SK-N-SH (cell line): ENCODE results near the gene RBP2. TPM values are rescaled to one million over a fixed set of nuclear protein-coding genes. Genes with fewer than 3 reads are reported as not detected.
A peak's percentile ranks its signal among the peaks of the same experiment; 100 is the strongest.

Experiments
- CTCF ChIA-PET: fragments of 300-600, 350-600 bp; formaldehyde crosslinking; extraction: SDS; loops from one replicate; lab custom pipeline; 2021; lab: Yijun Ruan, JAX
- POLR2A ChIA-PET: fragments of 350-600 bp; sonication (Branson Sonifier 250); formaldehyde crosslinking; extraction: SDS; loops from one replicate; lab custom pipeline; 2020; ENCODE audit warnings: antibody characterized with exemption, inconsistent platforms; lab: Yijun Ruan, JAX
- DNase-seq: peaks from one replicate; pipeline ENCODE4 v3.0.0; 2012
- H2AFZ ChIP-seq: fragments of 200-600 bp; sonication (generic); 2 replicates; pipeline ENCODE4 v1.8.1; 2016; ENCODE audit warnings: antibody characterized with exemption, mild to moderate bottlenecking, low read depth
- H3F3A ChIP-seq: fragments of 200-600 bp; sonication (generic); replicated peaks from 2 replicates; pipeline ENCODE3; 2016; ENCODE audit warnings: antibody characterized with exemption, mild to moderate bottlenecking; ENCODE audit not compliant: insufficient read depth
- H3K27ac ChIP-seq, 2 experiments: fragments of 200-500 bp in 1 of 2; fragments of 200-600 bp in 1 of 2; sonication (Bioruptor generic) in 1 of 2; sonication (generic), shearing (Covaris generic) in 1 of 2; 2 replicates each; pipeline versions ENCODE4 v1.5.1 to v1.6.1; 2014 to 2016; ENCODE audit warnings: low read depth in 2 of 2, inconsistent platforms in 1 of 2, low read length in 1 of 2, mild to moderate bottlenecking in 1 of 2, mixed read lengths in 1 of 2
- H3K27me3 ChIP-seq: fragments of 200-600 bp; sonication (generic), shearing (Covaris generic); 2 replicates; pipeline ENCODE4 v1.6.1; 2016; ENCODE audit warnings: mixed run types; ENCODE audit not compliant: insufficient read depth
- H3K36me3 ChIP-seq, 2 experiments: fragments of 200-500 bp in 1 of 2; fragments of 200-600 bp in 1 of 2; sonication (Bioruptor generic) in 1 of 2; sonication (generic) in 1 of 2; replicated peaks in 1 of 2; 2 replicates each; pipeline versions ENCODE3 to v1.5.1; 2014 to 2016; ENCODE audit warnings: low read length in 1 of 2, mild to moderate bottlenecking in 1 of 2; ENCODE audit not compliant: insufficient read depth in 2 of 2, control insufficient read depth in 1 of 2
- H3K4me1 ChIP-seq, 2 experiments: fragments of 200-500 bp in 1 of 2; fragments of 200-600 bp in 1 of 2; sonication (Bioruptor generic) in 1 of 2; sonication (generic), shearing (Covaris generic) in 1 of 2; 2 replicates each; pipeline versions ENCODE4 v1.5.1 to v1.6.1; 2014 to 2016; ENCODE audit warnings: low read depth in 1 of 2, low read length in 1 of 2, mixed run types in 1 of 2; ENCODE audit not compliant: insufficient read depth in 2 of 2, control insufficient read depth in 1 of 2
- H3K4me2 ChIP-seq: fragments of 200-600 bp; sonication (generic), shearing (Covaris generic); 2 replicates; pipeline ENCODE4 v1.6.1; 2017; ENCODE audit warnings: mixed run types
- H3K4me3 ChIP-seq, 2 experiments: fragments of 200-500 bp in 1 of 2; fragments of 200-600 bp in 1 of 2; sonication (Bioruptor generic) in 1 of 2; sonication (generic), shearing (Covaris generic) in 1 of 2; 2 replicates each; pipeline versions ENCODE4 v1.5.1 to v1.8.1; 2014 to 2016; ENCODE audit warnings: low read depth in 2 of 2, inconsistent platforms in 1 of 2, low read length in 1 of 2, mild to moderate bottlenecking in 1 of 2, mixed read lengths in 1 of 2, moderate library complexity in 1 of 2
- H3K79me2 ChIP-seq: fragments of 200-600 bp; sonication (generic); 2 replicates; pipeline ENCODE4 v1.8.1; 2017; ENCODE audit warnings: mild to moderate bottlenecking; ENCODE audit not compliant: insufficient read depth
- H3K9ac ChIP-seq: fragments of 200-600 bp; sonication (generic); 2 replicates; pipeline ENCODE4 v1.6.1; 2017; ENCODE audit warnings: mixed run types
- H3K9me2 ChIP-seq: fragments of 200-600 bp; sonication (generic); 2 replicates; pipeline ENCODE4 v1.6.1; 2017; ENCODE audit warnings: mixed run types
- H3K9me3 ChIP-seq: fragments of 200-600 bp; sonication (generic); 2 replicates; pipeline ENCODE4 v1.6.1; 2017; ENCODE audit warnings: mixed run types, mild to moderate bottlenecking, moderate library complexity
- H4K20me1 ChIP-seq: fragments of 200-600 bp; sonication (generic); 2 replicates; pipeline ENCODE4 v1.6.1; 2017; ENCODE audit warnings: mild to moderate bottlenecking, mixed run types; ENCODE audit not compliant: insufficient read depth
- CHD2 ChIP-seq: fragments of 150-350 bp; IDR thresholded peaks from 2 replicates; pipeline ENCODE4 v1.6.1; 2018; ENCODE audit warnings: low read length; ENCODE audit not compliant: partially characterized antibody
- EP300 ChIP-seq, 2 experiments: IDR thresholded peaks; 2 replicates each; pipeline versions ENCODE4 v1.4.0 to v1.6.1; 2012; ENCODE audit warnings: borderline replicate concordance in 1 of 2, low read depth in 1 of 2, low read length in 1 of 2
- FOXJ3 ChIP-seq: sonication (generic); formaldehyde crosslinking; IDR thresholded peaks from 2 replicates; pipeline ENCODE4 v1.5.1; 2020; ENCODE audit warnings: mild to moderate bottlenecking, missing genetic modification reagents
- GABPA ChIP-seq: IDR thresholded peaks from 2 replicates; pipeline ENCODE4 v1.4.0; 2012; ENCODE audit warnings: low read depth, mild to moderate bottlenecking
- GATA2 ChIP-seq: sonication (generic); formaldehyde crosslinking; IDR thresholded peaks from 2 replicates; pipeline ENCODE4 v1.5.0; 2020; ENCODE audit warnings: mild to moderate bottlenecking, missing genetic modification reagents
- JUND ChIP-seq: IDR thresholded peaks from 2 replicates; pipeline ENCODE4 v1.4.0; 2012
- RCOR1 ChIP-seq: fragments of 150-350 bp; IDR thresholded peaks from 2 replicates; pipeline ENCODE4 v1.6.1; 2017; ENCODE audit warnings: antibody characterized with exemption, low read length
- RXRA ChIP-seq: IDR thresholded peaks from 2 replicates; pipeline ENCODE4 v1.4.0; 2012; ENCODE audit warnings: low read depth, mild to moderate bottlenecking, borderline replicate concordance
- SMC3 ChIP-seq: IDR thresholded peaks from 2 replicates; pipeline ENCODE4 v1.6.1; 2012; ENCODE audit warnings: low read depth, low read length, improper control_type of control experiment
- USF2 ChIP-seq: fragments of 150-350 bp; IDR thresholded peaks from 2 replicates; pipeline ENCODE4 v1.6.1; 2017; ENCODE audit warnings: antibody characterized with exemption, low read length, low read depth, borderline replicate concordance
- WGBS: methylation state at CpG from one replicate; pipeline ENCODE4 v1.1.6; 2017; ENCODE audit warnings: low lambda C conversion rate; 5-methylcytosine and 5-hydroxymethylcytosine counted together
- polyA plus RNA-seq, 3 experiments: library from polyadenylated mRNA; depleted of rRNA; stranded (reverse); fragments of >200 nt; gene quantifications; 2 replicates each; pipeline ENCODE4 v1.2.3, GENCODE V29; 2012
- TF ChIP-seq, protein P1 (sequence below): IDR thresholded peaks from 2 replicates; pipeline ENCODE4 v1.4.0; 2012; ENCODE audit warnings: low read depth, borderline replicate concordance
- TF ChIP-seq, protein P2 (sequence below): fragments of 150-350 bp; IDR thresholded peaks from 2 replicates; pipeline ENCODE4 v1.6.1; 2016; ENCODE audit warnings: mild to moderate bottlenecking, low read depth, low read length
- TF ChIP-seq, protein P3 (sequence below): fragments of 200-600 bp; sonication (generic); IDR thresholded peaks from 2 replicates; pipeline ENCODE4 v1.6.1; 2017; ENCODE audit warnings: antibody characterized with exemption, mild to moderate bottlenecking, moderate library complexity

RBP2 gene
- polyA plus RNA-seq, 1 of the 3 experiments (the other 2 are of a cell fraction) = not detected

DNA sequence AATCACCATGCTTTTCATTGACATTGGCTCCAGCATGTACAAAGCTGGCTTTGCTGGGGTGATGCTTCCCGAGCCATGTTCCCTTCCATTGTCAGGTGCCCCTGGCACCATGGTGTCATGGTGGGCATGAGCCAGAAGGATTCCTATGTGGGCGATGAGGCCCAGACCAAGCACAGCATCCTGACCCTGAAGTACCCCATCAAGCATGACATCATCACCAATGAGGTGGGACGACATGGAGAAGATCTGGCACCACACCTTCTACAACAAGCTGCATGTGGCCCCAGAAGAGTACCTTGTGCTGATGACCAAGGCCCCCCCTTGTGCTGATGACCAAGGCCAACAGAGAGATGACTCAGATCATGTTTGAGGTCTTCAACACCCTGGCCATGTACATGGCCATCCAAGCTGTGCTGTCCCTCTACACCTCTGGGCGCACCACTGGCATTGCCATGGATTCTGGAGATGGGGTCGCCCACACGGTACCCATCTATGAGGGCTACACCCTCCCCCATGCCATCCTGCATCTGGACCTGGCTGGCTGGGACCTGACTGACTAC lies 17.6 kb upstream of the RBP2 start:
- no peak for TF ChIP-seq SMC3
- no peak for TF ChIP-seq RXRA
- no peak for TF ChIP-seq JUND
- TF ChIP-seq GABPA = no peak
- TF ChIP-seq FOXJ3 (CRISPR knock-in tag) = no peak
- TF ChIP-seq RCOR1 = no peak
- TF ChIP-seq, protein P1, sequence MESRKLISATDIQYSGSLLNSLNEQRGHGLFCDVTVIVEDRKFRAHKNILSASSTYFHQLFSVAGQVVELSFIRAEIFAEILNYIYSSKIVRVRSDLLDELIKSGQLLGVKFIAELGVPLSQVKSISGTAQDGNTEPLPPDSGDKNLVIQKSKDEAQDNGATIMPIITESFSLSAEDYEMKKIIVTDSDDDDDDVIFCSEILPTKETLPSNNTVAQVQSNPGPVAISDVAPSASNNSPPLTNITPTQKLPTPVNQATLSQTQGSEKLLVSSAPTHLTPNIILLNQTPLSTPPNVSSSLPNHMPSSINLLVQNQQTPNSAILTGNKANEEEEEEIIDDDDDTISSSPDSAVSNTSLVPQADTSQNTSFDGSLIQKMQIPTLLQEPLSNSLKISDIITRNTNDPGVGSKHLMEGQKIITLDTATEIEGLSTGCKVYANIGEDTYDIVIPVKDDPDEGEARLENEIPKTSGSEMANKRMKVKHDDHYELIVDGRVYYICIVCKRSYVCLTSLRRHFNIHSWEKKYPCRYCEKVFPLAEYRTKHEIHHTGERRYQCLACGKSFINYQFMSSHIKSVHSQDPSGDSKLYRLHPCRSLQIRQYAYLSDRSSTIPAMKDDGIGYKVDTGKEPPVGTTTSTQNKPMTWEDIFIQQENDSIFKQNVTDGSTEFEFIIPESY = no peak
- TF ChIP-seq EP300 (IDR thresholded peaks at IDR 0.05; ENCODE audit: borderline replicate concordance in 1 of 2, low read depth in 1 of 2, low read length in 1 of 2) = no peak
- TF ChIP-seq CHD2 = no peak
- TF ChIP-seq GATA2 (CRISPR knock-in tag) = no peak
- TF ChIP-seq, protein P2, sequence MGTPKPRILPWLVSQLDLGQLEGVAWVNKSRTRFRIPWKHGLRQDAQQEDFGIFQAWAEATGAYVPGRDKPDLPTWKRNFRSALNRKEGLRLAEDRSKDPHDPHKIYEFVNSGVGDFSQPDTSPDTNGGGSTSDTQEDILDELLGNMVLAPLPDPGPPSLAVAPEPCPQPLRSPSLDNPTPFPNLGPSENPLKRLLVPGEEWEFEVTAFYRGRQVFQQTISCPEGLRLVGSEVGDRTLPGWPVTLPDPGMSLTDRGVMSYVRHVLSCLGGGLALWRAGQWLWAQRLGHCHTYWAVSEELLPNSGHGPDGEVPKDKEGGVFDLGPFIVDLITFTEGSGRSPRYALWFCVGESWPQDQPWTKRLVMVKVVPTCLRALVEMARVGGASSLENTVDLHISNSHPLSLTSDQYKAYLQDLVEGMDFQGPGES = no peak
- POLR2A ChIA-PET = no interaction called here

GRCh38 chr3:139491966-139492365 lies 15.7 kb upstream of the RBP2 start:
- Histone ChIP-seq H3K4me3 (no peak overlapping the region), H3F3A (no peaks in the 10 kb centered on the region), H3K27me3 (no peaks in the 10 kb centered on the region), H3K9ac (no peak overlapping the region), H2AFZ (no peak overlapping the region), H3K79me2 (no peaks in the 10 kb centered on the region), H3K9me3 (no peaks in the 10 kb centered on the region), H3K4me2 (no peak overlapping the region), H3K27ac (peak overlapping the region in 1 of 2 experiments; percentile 58; a peak in 2 of 4 replicates), H3K9me2 (no peaks in the 10 kb centered on the region), H3K4me1 (peaks cover 0 to 11% of the 10 kb centered on the region in 2 experiments; a peak in 2 of 4 replicates), H3K36me3 (no peaks in the 10 kb centered on the region), H4K20me1 (no peaks in the 10 kb centered on the region)
- WGBS = no CpG with 5 or more reads among the region's 1 CpG
- POLR2A ChIA-PET = no interaction called here
- CTCF ChIA-PET = interaction anchor here (1.2 to 1.4 kb wide), 2 partner anchors 64 to 70 kb away, joined by 3 to 6 read pairs; no protein-coding TSS in a partner anchor
- no peak for TF ChIP-seq USF2
- TF ChIP-seq, protein P3, sequence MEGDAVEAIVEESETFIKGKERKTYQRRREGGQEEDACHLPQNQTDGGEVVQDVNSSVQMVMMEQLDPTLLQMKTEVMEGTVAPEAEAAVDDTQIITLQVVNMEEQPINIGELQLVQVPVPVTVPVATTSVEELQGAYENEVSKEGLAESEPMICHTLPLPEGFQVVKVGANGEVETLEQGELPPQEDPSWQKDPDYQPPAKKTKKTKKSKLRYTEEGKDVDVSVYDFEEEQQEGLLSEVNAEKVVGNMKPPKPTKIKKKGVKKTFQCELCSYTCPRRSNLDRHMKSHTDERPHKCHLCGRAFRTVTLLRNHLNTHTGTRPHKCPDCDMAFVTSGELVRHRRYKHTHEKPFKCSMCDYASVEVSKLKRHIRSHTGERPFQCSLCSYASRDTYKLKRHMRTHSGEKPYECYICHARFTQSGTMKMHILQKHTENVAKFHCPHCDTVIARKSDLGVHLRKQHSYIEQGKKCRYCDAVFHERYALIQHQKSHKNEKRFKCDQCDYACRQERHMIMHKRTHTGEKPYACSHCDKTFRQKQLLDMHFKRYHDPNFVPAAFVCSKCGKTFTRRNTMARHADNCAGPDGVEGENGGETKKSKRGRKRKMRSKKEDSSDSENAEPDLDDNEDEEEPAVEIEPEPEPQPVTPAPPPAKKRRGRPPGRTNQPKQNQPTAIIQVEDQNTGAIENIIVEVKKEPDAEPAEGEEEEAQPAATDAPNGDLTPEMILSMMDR = no peak
- DNase-seq = no peak

More for the DNA sequence above, 17.6 kb upstream of the RBP2 start:
- no peak overlapping the region for H3K4me3 ChIP-seq
- H3K9ac ChIP-seq = no peak overlapping the region
- H2AFZ ChIP-seq = no peak overlapping the region
- no peak overlapping the region for H3K4me2 ChIP-seq
- no peaks in the 10 kb centered on the region for H4K20me1 ChIP-seq
- H3K79me2 ChIP-seq = no peaks in the 10 kb centered on the region
- no peaks in the 10 kb centered on the region for H3K9me2 ChIP-seq
- H3K27me3 ChIP-seq = no peaks in the 10 kb centered on the region
- WGBS = 50% methylated on average over 6 of the region's 6 CpGs
- peaks cover 0 to 11% of the 10 kb centered on the region in 2 experiments; a peak in 2 of 4 replicates for H3K4me1 ChIP-seq
- no peaks in the 10 kb centered on the region for H3K9me3 ChIP-seq
- H3F3A ChIP-seq = no peaks in the 10 kb centered on the region
- no peak for DNase-seq
- CTCF ChIA-PET = interaction anchor here (0.9 kb wide), 1 partner anchor 71 kb away, joined by 3 read pairs; no protein-coding TSS in a partner anchor
- no peaks in the 10 kb centered on the region for H3K36me3 ChIP-seq
- no peak overlapping the region for H3K27ac ChIP-seq
